DND-41 (cell line): Measurements from ENCODE around the gene INPP5K.
A peak's percentile ranks its signal among the peaks of the same experiment; 100 is the strongest.

ENCODE experiments used
- ATAC-seq: fragments of 200-7000 bp; cut with Tn5 transposase; 3 replicates; pipeline ENCODE4 v1.9.1; 2021; ENCODE audit warnings: low read depth; ENCODE audit not compliant: insufficient read depth
- DNase-seq: peaks from one replicate; pipeline ENCODE4 v3.0.0-alpha.2; 2020
- H2AFZ ChIP-seq: 2 replicates; pipeline ENCODE4 v1.6.0; 2012; ENCODE audit warnings: low read depth, low read length
- H3K27ac ChIP-seq: 2 replicates; pipeline ENCODE4 v1.5.1; 2012; ENCODE audit warnings: low read length, inconsistent platforms
- H3K27me3 ChIP-seq: fragments of 200-600 bp; sonication (generic); 2 replicates; pipeline ENCODE4 v1.6.0; 2012; ENCODE audit warnings: low read length, mild to moderate bottlenecking, inconsistent platforms; ENCODE audit not compliant: insufficient read depth, poor library complexity
- H3K36me3 ChIP-seq: 2 replicates; pipeline ENCODE4 v1.5.1; 2012; ENCODE audit warnings: low read length, inconsistent platforms; ENCODE audit not compliant: insufficient read depth
- H3K4me1 ChIP-seq: 2 replicates; pipeline ENCODE4 v1.5.1; 2012; ENCODE audit warnings: mild to moderate bottlenecking, low read length; ENCODE audit not compliant: insufficient read depth
- H3K4me2 ChIP-seq: 2 replicates; pipeline ENCODE4 v1.6.0; 2012; ENCODE audit warnings: mild to moderate bottlenecking, moderate library complexity, low read length, inconsistent platforms; ENCODE audit not compliant: insufficient read depth
- H3K4me3 ChIP-seq, 2 experiments: fragments of 200-600 bp in 1 of 2; shearing (Covaris generic) in 1 of 2; 2 replicates each; pipeline ENCODE4 v1.5.1; 2012 to 2016; ENCODE audit warnings: inconsistent platforms in 2 of 2, low read length in 2 of 2, mild to moderate bottlenecking in 2 of 2, low read depth in 1 of 2, moderate library complexity in 1 of 2
- H3K79me2 ChIP-seq: 2 replicates; pipeline ENCODE4 v1.6.0; 2012; ENCODE audit warnings: low read length, inconsistent platforms; ENCODE audit not compliant: insufficient read depth
- H3K9ac ChIP-seq: 2 replicates; pipeline ENCODE4 v1.6.0; 2012; ENCODE audit warnings: low read depth, mild to moderate bottlenecking, inconsistent platforms, low read length, moderate library complexity
- H3K9me3 ChIP-seq: 2 replicates; pipeline ENCODE4 v1.5.1; 2012; ENCODE audit warnings: low read length, moderate library complexity, mild to moderate bottlenecking, inconsistent platforms; ENCODE audit not compliant: insufficient read depth, severe bottlenecking
- H4K20me1 ChIP-seq: 2 replicates; pipeline ENCODE4 v1.6.0; 2012; ENCODE audit warnings: low read length; ENCODE audit not compliant: insufficient read depth
- EZH2 ChIP-seq: IDR thresholded peaks from 3 replicates; pipeline ENCODE4 v1.6.1; 2012; ENCODE audit warnings: borderline replicate concordance, low read depth, mild to moderate bottlenecking, moderate library complexity, low read length, inconsistent platforms; ENCODE audit not compliant: severe bottlenecking
- TF ChIP-seq, protein P1 (sequence below): IDR thresholded peaks from 2 replicates; pipeline ENCODE4 v1.5.1; 2012; ENCODE audit warnings: borderline replicate concordance, low read length, moderate library complexity, mild to moderate bottlenecking; ENCODE audit not compliant: poor library complexity, severe bottlenecking; ENCODE audit errors: extremely low read depth

The INPP5K gene

DNA sequence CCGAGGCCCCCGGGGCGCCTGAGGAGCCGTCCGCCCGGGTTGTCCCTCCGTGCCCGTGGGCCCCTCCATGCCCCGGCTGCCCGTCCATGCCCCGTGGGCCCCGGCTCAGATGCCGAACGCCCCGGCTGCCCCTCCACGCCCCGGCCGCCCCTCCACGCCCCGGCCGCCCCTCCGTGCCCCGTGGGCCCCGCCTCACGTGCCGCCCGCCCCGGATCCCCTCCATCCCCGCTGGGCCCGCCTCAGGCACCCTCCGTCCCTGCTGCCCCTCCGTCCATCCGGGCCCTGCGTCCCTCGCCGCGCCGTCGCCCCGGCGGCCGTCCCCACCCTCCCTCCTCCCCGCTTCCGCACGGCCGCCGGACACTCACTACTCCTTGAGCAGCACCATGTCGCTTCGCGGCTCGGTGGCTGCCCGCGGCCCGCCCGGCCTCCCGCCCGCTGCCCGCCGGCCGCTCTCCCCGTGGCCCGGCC is 45.8 kb upstream of the INPP5K start:
- Histone ChIP-seq H3K9me3 (no peaks in the 10 kb centered on the region), H3K27ac (peak overlapping the region; percentile 73), H4K20me1 (peaks cover 43% of the 10 kb centered on the region), H3K9ac (peak overlapping the region; percentile 68), H3K4me2 (peak overlapping the region; percentile 84), H3K79me2 (peaks cover 56% of the 10 kb centered on the region), H3K4me3 (peak overlapping the region; percentile 40 to 74; a peak in 3 of 4 replicates), H2AFZ (peak overlapping the region; percentile 42; the same call in 1 of the 2 replicates), H3K27me3 (no peaks in the 10 kb centered on the region), H3K4me1 (peaks cover 64% of the 10 kb centered on the region), H3K36me3 (peaks cover 33% of the 10 kb centered on the region)
- TF ChIP-seq, protein P1, sequence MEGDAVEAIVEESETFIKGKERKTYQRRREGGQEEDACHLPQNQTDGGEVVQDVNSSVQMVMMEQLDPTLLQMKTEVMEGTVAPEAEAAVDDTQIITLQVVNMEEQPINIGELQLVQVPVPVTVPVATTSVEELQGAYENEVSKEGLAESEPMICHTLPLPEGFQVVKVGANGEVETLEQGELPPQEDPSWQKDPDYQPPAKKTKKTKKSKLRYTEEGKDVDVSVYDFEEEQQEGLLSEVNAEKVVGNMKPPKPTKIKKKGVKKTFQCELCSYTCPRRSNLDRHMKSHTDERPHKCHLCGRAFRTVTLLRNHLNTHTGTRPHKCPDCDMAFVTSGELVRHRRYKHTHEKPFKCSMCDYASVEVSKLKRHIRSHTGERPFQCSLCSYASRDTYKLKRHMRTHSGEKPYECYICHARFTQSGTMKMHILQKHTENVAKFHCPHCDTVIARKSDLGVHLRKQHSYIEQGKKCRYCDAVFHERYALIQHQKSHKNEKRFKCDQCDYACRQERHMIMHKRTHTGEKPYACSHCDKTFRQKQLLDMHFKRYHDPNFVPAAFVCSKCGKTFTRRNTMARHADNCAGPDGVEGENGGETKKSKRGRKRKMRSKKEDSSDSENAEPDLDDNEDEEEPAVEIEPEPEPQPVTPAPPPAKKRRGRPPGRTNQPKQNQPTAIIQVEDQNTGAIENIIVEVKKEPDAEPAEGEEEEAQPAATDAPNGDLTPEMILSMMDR = no peak
- TF ChIP-seq EZH2 = no peak
- ATAC-seq (peak; percentile 31), DNase-seq (no peak)

DNA sequence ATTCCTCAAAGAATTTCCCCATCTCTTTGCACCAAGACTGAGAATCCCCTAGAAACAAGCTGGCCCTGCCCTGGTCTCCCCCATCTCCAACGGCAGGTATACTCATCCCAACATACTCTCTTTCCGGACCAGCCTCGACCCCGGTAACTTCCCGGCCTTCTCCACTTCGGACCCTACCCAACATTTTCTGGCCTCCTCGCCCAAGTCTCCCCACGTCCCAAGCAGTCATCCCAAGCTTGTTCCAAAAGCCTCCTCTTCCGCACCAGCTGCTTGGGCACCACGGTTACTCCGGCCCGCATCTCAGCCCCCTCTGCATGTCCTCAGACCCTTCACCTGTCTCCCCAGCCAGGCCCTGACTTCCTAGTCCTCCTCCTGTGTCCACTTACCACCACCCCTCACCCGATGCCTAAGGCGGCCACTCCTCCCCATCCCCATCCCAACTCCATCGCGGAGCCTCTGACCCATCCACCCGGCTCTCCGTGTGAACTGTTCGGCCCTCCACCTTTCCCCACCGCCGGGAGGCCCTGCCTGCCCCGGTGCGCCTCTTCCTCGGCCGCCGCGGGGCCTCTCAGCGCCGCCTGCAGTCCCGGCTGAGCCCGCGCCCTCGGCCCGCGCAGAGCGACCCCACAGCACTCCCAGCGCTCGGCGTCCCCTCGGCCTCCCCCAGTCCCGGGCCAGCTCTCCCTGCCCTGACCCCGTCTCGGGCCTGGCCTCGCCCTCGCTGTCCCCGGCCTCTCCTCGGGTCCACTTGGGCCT is 45.2 kb upstream of the INPP5K start:
- TF ChIP-seq, protein P1 = peak; percentile 54
- TF ChIP-seq EZH2 = no peak
- Histone ChIP-seq H3K36me3 (peaks cover 37% of the 10 kb centered on the region), H3K4me2 (peak overlapping the region; percentile 84), H3K79me2 (peaks cover 62% of the 10 kb centered on the region), H3K9ac (peak overlapping the region; percentile 68), H2AFZ (no peak overlapping the region), H3K4me3 (peak overlapping the region; percentile 40 to 74), H4K20me1 (peaks cover 49% of the 10 kb centered on the region), H3K27me3 (no peaks in the 10 kb centered on the region), H3K9me3 (no peaks in the 10 kb centered on the region), H3K4me1 (peaks cover 58% of the 10 kb centered on the region), H3K27ac (peak overlapping the region; percentile 70)
- peak; percentile 68 for ATAC-seq
- peak; percentile 48 for DNase-seq

DNA sequence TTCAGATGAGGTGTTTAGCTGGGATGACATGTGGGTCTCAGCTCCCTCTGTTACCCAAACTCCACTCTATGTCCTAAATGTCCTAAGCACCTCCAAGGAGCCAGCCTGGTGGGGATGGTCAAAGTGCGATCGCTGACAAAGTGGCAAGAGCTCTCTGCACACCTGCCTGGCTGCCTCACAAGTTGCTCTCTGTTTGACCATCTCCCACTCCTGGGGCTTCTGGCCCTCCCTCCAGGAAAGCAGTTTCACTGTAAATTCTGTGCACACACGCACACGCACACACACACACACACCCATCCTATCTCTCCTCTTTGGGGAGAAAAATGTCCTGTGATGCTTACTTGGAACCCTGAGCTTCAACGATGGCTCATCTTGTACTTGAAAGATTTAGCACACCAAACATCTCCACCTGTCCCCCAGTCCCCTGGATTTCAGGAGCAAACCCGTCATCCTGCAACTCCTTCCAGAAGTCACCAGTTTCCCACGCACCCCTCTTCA is 44.5 kb upstream of the INPP5K start:
- peak overlapping the region; percentile 68 for H3K9ac ChIP-seq
- H3K4me2 ChIP-seq = peak overlapping the region; percentile 84
- DNase-seq (no peak), ATAC-seq (no peak)
- H4K20me1 ChIP-seq = peaks cover 56% of the 10 kb centered on the region
- H3K27me3 ChIP-seq = no peaks in the 10 kb centered on the region
- H3K36me3 ChIP-seq = peaks cover 44% of the 10 kb centered on the region
- peaks cover 69% of the 10 kb centered on the region for H3K79me2 ChIP-seq
- peak overlapping the region; percentile 40 to 74; a peak in 3 of 4 replicates for H3K4me3 ChIP-seq
- no peak overlapping the region for H2AFZ ChIP-seq
- no peaks in the 10 kb centered on the region for H3K9me3 ChIP-seq
- H3K4me1 ChIP-seq = peaks cover 51% of the 10 kb centered on the region
- TF ChIP-seq, protein P1 = no peak
- no peak for TF ChIP-seq EZH2
- H3K27ac ChIP-seq = peak overlapping the region; percentile 70
